ENCODE data around the gene ITGBL1. TPM values are rescaled to one million over a fixed set of nuclear protein-coding genes. Genes with fewer than 3 reads are reported as not detected.

The ITGBL1 gene
- total and polyA plus RNA-seq, 2 of the 13 experiments (the other 11 are each of a cell fraction or from before 2014, with no cell fraction given) = 0.02 TPM; not detected in 1

GRCh38 chr13:101639711-101640110 is 187.2 kb downstream of the ITGBL1 start:
- intact Hi-C loops (cut with micrococcal nuclease; ENCODE audit: unreplicated experiment) (no loop called here), in situ Hi-C loops (cut with HindIII; ENCODE audit: extremely low pct_ligation_motif_present, low pct_unique_long_range_greater_than_20kb) (no loop called here)
- no peak for ATAC-seq
- FAIRE-seq = no peak
- no peak for DNase-seq (ENCODE audit: low spot score)
- Histone ChIP-seq H3K4me3 (replicated peaks in 1 of 3; ENCODE audit: insufficient read depth in 1 of 3, low read depth in 2 of 3, low read length in 3 of 3) (no peak overlapping the region), H3K9ac (ENCODE audit: insufficient read depth, low read depth, low read length) (no peak overlapping the region), H3K36me3 (replicated peaks in 1 of 2; ENCODE audit: control insufficient read depth in 1 of 2, insufficient read depth in 2 of 2, low read length in 2 of 2) (no peaks in the 10 kb centered on the region), H3K4me2 (ENCODE audit: low read depth, low read length) (no peak overlapping the region), H3K27ac (ENCODE audit: extremely low read length, insufficient read depth, low read length) (no peak overlapping the region), H4K20me1 (ENCODE audit: insufficient read depth, low read length) (no peaks in the 10 kb centered on the region), H3K79me2 (ENCODE audit: insufficient read depth, low read length) (no peaks in the 10 kb centered on the region), H3K9me3 (ENCODE audit: low read length) (0 out of 2 replicates have a peak, but pooled peaks cover 4% of the 10 kb centered on the region), H3K4me1 (ENCODE audit: insufficient read depth, low read length) (no peaks in the 10 kb centered on the region), H3K27me3 (ENCODE audit: control insufficient read depth in 1 of 2, insufficient read depth in 2 of 2, low read length in 2 of 2) (no peaks in the 10 kb centered on the region), H2AFZ (ENCODE audit: low read length) (no peak overlapping the region)
- ChIA-PET POLR2A (no interaction called here), CTCF (ENCODE audit: low intra/inter-chr PET ratio, low total read pairs) (no interaction called here)
- TF ChIP-seq SAP130 (CRISPR knock-in tag; IDR thresholded peaks at IDR 0.05; ENCODE audit: low read depth) = no peak
- no peak for TF ChIP-seq ETV6 (CRISPR knock-in tag; conservative IDR thresholded peaks at IDR 0.05)
- no peak for TF ChIP-seq DDIT3 (CRISPR knock-in tag; IDR thresholded peaks at IDR 0.05)
- no peak for TF ChIP-seq ZFP91 (CRISPR knock-in tag; IDR thresholded peaks at IDR 0.05; ENCODE audit: borderline replicate concordance)
- TF ChIP-seq ZNF326 (CRISPR knock-in tag; IDR thresholded peaks at IDR 0.05; ENCODE audit: borderline replicate concordance) = no peak
- TF ChIP-seq ZNF530 (CRISPR knock-in tag; IDR thresholded peaks at IDR 0.05; ENCODE audit: low read depth) = no peak
- no peak for TF ChIP-seq SNRNP70 (IDR thresholded peaks at IDR 0.05; ENCODE audit: low read depth, low read length)
- TF ChIP-seq ZNF329 (CRISPR knock-in tag; IDR thresholded peaks at IDR 0.05; ENCODE audit: low read depth) = no peak
- no peak for TF ChIP-seq ZNF446 (CRISPR knock-in tag; IDR thresholded peaks at IDR 0.05)
- TF ChIP-seq HNRNPLL (IDR thresholded peaks at IDR 0.05; ENCODE audit: low read depth, low read length, poor library complexity, severe bottlenecking) = no peak
- no peak for TF ChIP-seq PHF5A (CRISPR knock-in tag; IDR thresholded peaks at IDR 0.05; ENCODE audit: low read depth, unreplicated experiment)
- no peak for TF ChIP-seq ZNF816 (CRISPR knock-in tag; IDR thresholded peaks at IDR 0.05; ENCODE audit: borderline replicate concordance)
- no peak for TF ChIP-seq ZBTB40 (IDR thresholded peaks at IDR 0.05)
- TF ChIP-seq ZBTB40 (CRISPR knock-in tag; IDR thresholded peaks at IDR 0.05) = no peak
- no peak for TF ChIP-seq JUN (CRISPR knock-in tag; IDR thresholded peaks at IDR 0.05)
- TF ChIP-seq FOXP1 (IDR thresholded peaks at IDR 0.05) = no peak
- no peak for TF ChIP-seq FOXP1 (CRISPR knock-in tag; IDR thresholded peaks at IDR 0.05)
- WGBS (ENCODE audit: low lambda C conversion rate) = 0% methylated on average over 1 of the region's 1 CpG
- BruUV-seq (replicated peaks) = no TSS peak

Measured in HepG2 (cell line).